Thoracic aorta (tissue), 2 donors: ENCODE measurements around the gene CDKN2B. TPM values are rescaled to one million over a fixed set of nuclear protein-coding genes. Genes with fewer than 3 reads are reported as not detected.

Source experiments
- ATAC-seq: fragments of 150-250 bp; one replicate; pipeline ENCODE4 v1.8.0; 2017; ENCODE audit warnings: low read depth; ENCODE audit not compliant: insufficient number of reproducible peaks, low FRiP score
- DNase-seq: peaks from one replicate; pipeline ENCODE4 v3.0.0-alpha.2; 2020; ENCODE audit warnings: low spot score
- H3K27ac ChIP-seq, 2 donors: fragments of 200-600 bp; sonication (generic); 1 replicate in 1 of 2; 2 replicates in 1 of 2; pipeline ENCODE4 v1.5.1; 2016; ENCODE audit warnings: mild to moderate bottlenecking in 2 of 2, moderate library complexity in 2 of 2
- H3K27me3 ChIP-seq: fragments of 200-600 bp; sonication (generic); replicated peaks from 2 replicates; pipeline ENCODE4 v1.6.0; 2016; ENCODE audit warnings: mild to moderate bottlenecking; ENCODE audit not compliant: insufficient read depth
- H3K36me3 ChIP-seq: fragments of 200-600 bp; sonication (generic); one replicate; pipeline ENCODE4 v1.5.1; 2016
- H3K4me1 ChIP-seq, 2 donors: fragments of 200-600 bp; sonication (generic); 1 replicate in 1 of 2; 2 replicates in 1 of 2; pipeline versions ENCODE4 v1.5.1 to v1.6.0; 2016; ENCODE audit warnings: low read depth in 2 of 2, mild to moderate bottlenecking in 1 of 2; ENCODE audit not compliant: control insufficient read depth in 1 of 2
- H3K4me3 ChIP-seq: fragments of 200-600 bp; sonication (generic); 2 replicates; pipeline ENCODE4 v1.5.1; 2016; ENCODE audit warnings: mild to moderate bottlenecking
- H3K9me3 ChIP-seq: fragments of 200-600 bp; sonication (generic); 2 replicates; pipeline ENCODE4 v1.5.1; 2016
- CTCF ChIP-seq: fragments of 200-600 bp; sonication (generic); IDR thresholded peaks from one replicate; pipeline ENCODE4 v1.5.1; 2019; ENCODE audit warnings: antibody characterized with exemption
- total RNA-seq, 2 donors: library from RNA; depleted of rRNA; stranded (reverse); fragments of >200 nt; gene quantifications; one replicate each; pipeline versions ENCODE4 v1.1.0 to v1.2.3, GENCODE V29; 2016

CDKN2B gene
- total RNA-seq, 2 donors from 2014 or later = 2.6 to 10.0 TPM

GRCh38 chr9:22028394-22028793 lies 19.3 kb upstream of the CDKN2B start:
- Histone ChIP-seq H3K4me1 (no peaks in the 10 kb centered on the region), H3K27me3 (no peaks in the 10 kb centered on the region), H3K27ac (no peak overlapping the region), H3K36me3 (no peaks in the 10 kb centered on the region), H3K4me3 (no peak overlapping the region), H3K9me3 (no peaks in the 10 kb centered on the region)
- ATAC-seq (no peak), DNase-seq (no peak)
- TF ChIP-seq CTCF = no peak

- ATAC-seq = no peak
- Histone ChIP-seq H3K27me3 (no peaks in the 10 kb centered on the region), H3K9me3 (no peaks in the 10 kb centered on the region), H3K27ac (no peak overlapping the region), H3K4me1 (no peaks in the 10 kb centered on the region), H3K4me3 (no peak overlapping the region), H3K36me3 (no peaks in the 10 kb centered on the region)
- no peak for DNase-seq
- no peak for TF ChIP-seq CTCF
Observed at GRCh38 chr9:22026696-22027095, 17.6 kb upstream of the CDKN2B start.

- no peak overlapping the region for H3K4me3 ChIP-seq
- TF ChIP-seq CTCF = no peak
- H3K9me3 ChIP-seq = no peaks in the 10 kb centered on the region
- ATAC-seq (no peak), DNase-seq (no peak)
- no peaks in the 10 kb centered on the region for H3K36me3 ChIP-seq
- H3K4me1 ChIP-seq = no peaks in the 10 kb centered on the region
- no peaks in the 10 kb centered on the region for H3K27me3 ChIP-seq
- H3K27ac ChIP-seq = no peak overlapping the region
Observed at GRCh38 chr9:22022396-22022795, 13.3 kb upstream of the CDKN2B start.

DNA sequence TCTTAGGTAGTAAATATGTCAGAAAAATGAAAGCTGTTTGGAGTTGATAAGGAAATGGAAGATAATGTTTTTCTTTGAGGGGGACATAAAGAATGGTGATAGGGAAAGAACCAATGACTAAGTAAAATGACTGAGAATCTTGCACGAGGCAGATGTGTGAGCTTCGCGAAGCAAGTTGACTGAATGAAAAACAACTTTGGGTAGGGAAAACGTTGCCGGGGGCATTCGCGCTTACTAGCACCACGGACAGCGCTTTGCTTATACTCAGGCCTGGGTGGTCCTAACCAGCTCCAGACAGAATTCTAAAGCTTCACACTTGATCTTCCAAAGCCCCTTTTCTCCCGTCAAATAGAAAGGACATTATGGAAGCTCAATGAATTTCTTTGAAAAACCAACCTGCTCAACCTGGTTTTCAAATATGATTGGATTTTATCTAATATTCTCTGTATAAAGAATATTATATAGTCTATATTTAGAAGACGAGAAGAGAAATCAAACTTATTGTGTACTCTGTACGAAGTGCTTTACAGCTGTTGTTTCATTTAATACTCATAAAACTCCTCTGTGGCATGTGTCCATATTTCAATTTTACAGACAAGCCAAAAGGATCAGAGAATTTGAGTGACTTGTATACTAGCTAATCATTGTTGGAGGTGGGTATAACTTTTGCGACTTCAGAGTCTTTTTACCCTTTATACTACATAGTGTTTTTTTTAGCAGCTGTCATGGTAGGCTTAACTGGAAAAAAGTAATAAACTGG lies 1.9 kb upstream of the CDKN2B start:
- Histone ChIP-seq H3K36me3 (no peaks in the 10 kb centered on the region), H3K9me3 (no peaks in the 10 kb centered on the region), H3K4me3 (no peak overlapping the region), H3K4me1 (peaks cover 0 to 5% of the 10 kb centered on the region in 2 donors), H3K27me3 (no peaks in the 10 kb centered on the region), H3K27ac (no peak overlapping the region)
- TF ChIP-seq CTCF = no peak
- DNase-seq = no peak
- no peak for ATAC-seq

GRCh38 chr9:22009506-22009867 lies 382 bp upstream of the CDKN2B start:
- H3K36me3 ChIP-seq = no peaks in the 10 kb centered on the region
- H3K9me3 ChIP-seq = no peaks in the 10 kb centered on the region
- peaks cover 0 to 5% of the 10 kb centered on the region in 2 donors for H3K4me1 ChIP-seq
- DNase-seq (no peak), ATAC-seq (no peak)
- TF ChIP-seq CTCF = peak; percentile 27
- no peak overlapping the region for H3K27ac ChIP-seq
- H3K4me3 ChIP-seq = peak overlapping the region; percentile 76
- H3K27me3 ChIP-seq = no peaks in the 10 kb centered on the region
